ENCODE results near the gene PTPRN2.

GRCh38 chr7:158113321-158114025 is 474.1 kb downstream of the PTPRN2 start:
- TF ChIP-seq PBX3 (IDR thresholded peaks at IDR 0.05) (no peak), CTCF (IDR thresholded peaks at IDR 0.05) (no peak), POLR2AphosphoS5 (IDR thresholded peaks at IDR 0.05; ENCODE audit: low read depth, low read length) (no peak), EZH2phosphoT487 (IDR thresholded peaks at IDR 0.05; ENCODE audit: borderline replicate concordance, low read depth) (no peak), RFX5 (IDR thresholded peaks at IDR 0.05; ENCODE audit: low read length) (no peak), EP300 (IDR thresholded peaks at IDR 0.05; ENCODE audit: borderline replicate concordance in 1 of 2, low read depth in 1 of 2, low read length in 1 of 2) (no peak), JUND (IDR thresholded peaks at IDR 0.05) (no peak), SIN3A (IDR thresholded peaks at IDR 0.05; ENCODE audit: borderline replicate concordance, low read depth, low read length) (no peak), FOXM1 (IDR thresholded peaks at IDR 0.05; ENCODE audit: low read depth) (no peak), SMC3 (IDR thresholded peaks at IDR 0.05; ENCODE audit: low read depth, low read length) (no peak), REST (IDR thresholded peaks at IDR 0.05; ENCODE audit: low read depth, low read length) (no peak), USF1 (IDR thresholded peaks at IDR 0.05; ENCODE audit: borderline replicate concordance, low read depth) (no peak), ELF1 (IDR thresholded peaks at IDR 0.05) (no peak), TAF1 (IDR thresholded peaks at IDR 0.05; ENCODE audit: borderline replicate concordance, low read depth, low read length) (no peak)
